ENCODE results near the gene DNAJB6. TPM values are rescaled to one million over a fixed set of nuclear protein-coding genes. Genes with fewer than 3 reads are reported as not detected.

DNAJB6 gene
- total RNA-seq, 4 donors from 2014 or later, result 152 to 230 (median 185) TPM

DNA sequence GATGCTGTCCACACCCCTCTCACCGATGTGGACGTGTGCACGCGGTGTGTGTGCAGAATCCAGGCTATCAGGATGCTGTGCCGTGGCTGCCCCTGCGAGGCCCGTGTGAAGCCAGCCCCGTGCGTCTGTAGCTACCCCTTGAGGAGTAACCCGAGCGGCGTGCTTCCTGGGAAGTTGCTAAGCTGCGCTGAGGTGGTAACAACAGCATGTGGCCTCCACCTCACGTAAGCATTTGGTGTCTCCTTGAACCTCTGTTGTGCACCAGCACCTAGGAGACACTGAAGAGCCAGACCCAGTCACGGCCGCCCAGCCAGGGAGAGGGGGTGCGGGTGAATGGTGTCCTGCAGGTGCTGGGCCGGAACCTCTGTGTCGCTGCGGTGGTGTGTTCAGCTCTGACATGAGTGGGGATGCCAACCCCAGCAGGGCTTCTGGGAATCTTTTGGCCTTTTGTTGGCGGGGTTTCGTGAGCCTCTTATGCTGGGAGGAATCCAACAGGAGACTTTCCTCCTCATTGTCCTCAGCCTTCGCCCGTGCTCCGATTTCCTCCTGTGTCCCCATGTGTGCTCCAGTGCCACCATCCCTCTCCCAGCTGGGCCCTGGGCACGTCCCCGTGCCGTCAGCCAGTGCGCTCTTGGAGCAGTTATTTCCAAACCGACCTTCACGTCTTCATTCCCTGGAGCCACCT is 60.4 kb downstream of the DNAJB6 start:
- 92% methylated on average over 30 of the region's 31 CpGs for WGBS
- TF ChIP-seq, protein P1, sequence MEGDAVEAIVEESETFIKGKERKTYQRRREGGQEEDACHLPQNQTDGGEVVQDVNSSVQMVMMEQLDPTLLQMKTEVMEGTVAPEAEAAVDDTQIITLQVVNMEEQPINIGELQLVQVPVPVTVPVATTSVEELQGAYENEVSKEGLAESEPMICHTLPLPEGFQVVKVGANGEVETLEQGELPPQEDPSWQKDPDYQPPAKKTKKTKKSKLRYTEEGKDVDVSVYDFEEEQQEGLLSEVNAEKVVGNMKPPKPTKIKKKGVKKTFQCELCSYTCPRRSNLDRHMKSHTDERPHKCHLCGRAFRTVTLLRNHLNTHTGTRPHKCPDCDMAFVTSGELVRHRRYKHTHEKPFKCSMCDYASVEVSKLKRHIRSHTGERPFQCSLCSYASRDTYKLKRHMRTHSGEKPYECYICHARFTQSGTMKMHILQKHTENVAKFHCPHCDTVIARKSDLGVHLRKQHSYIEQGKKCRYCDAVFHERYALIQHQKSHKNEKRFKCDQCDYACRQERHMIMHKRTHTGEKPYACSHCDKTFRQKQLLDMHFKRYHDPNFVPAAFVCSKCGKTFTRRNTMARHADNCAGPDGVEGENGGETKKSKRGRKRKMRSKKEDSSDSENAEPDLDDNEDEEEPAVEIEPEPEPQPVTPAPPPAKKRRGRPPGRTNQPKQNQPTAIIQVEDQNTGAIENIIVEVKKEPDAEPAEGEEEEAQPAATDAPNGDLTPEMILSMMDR (IDR thresholded peaks at IDR 0.05), result no peak
- no peak for TF ChIP-seq POLR2A (IDR thresholded peaks at IDR 0.05)
- no peak for TF ChIP-seq POLR2AphosphoS5 (IDR thresholded peaks at IDR 0.05)
- TF ChIP-seq EP300 (IDR thresholded peaks at IDR 0.05), result no peak
- no peak overlapping the region for H3K4me3 ChIP-seq
- H3K27ac ChIP-seq, result peak overlapping the region; percentile 44
- H3K27me3 ChIP-seq, result no peaks in the 10 kb centered on the region
- peaks cover 42% of the 10 kb centered on the region for H3K36me3 ChIP-seq
- no peak for DNase-seq (ENCODE audit: low spot score in 2 of 2)
- H3K4me1 ChIP-seq, result peaks cover 10% of the 10 kb centered on the region
- H3K9me3 ChIP-seq, result no peaks in the 10 kb centered on the region

DNA sequence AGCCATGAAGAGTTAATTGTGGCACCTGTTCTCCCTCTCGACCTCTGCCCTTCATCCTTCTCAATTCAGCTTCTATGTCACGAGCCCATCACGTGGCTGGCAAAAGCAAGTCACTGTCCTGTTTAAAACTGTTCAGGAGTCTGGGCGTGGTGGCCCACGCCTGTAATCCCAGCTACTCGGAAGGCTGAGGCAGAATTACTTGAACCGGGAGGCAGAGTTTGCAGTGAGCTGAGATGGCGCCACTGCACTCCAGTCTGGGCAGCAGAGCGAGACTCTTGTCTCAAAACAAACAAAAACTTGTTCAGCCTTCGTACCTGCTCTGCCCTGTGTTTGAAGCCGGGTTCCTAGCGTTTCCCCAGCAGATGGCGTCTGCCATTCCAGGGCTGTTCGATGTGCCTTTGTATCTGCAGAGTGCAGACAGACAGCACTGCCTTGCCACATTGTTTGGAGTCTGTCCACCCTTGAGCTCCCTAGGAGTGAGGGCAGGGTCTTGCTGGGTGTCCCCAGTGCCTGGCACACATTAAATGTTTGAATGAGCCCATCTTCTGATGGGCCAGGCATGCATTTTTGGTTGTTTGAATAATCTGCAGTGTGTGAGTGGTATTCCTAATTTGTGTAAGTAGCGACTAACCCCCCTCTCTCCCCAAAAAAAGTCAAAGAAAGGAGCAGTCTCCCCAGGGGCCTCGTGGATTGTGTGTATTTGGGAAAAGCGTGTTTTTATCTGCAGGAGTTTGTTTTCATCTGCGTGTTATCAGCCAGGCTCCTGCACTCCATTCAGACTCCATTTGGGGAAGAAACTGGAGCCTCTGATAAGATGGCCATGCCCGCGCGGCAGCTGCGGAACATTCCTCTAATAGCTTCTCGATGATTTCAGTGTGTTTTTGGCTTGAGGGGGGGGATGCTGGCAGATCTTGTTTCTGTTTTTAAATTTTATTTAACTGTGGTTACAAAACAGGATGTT is 61.2 kb downstream of the DNAJB6 start:
- Histone ChIP-seq H3K36me3 (peaks cover 35% of the 10 kb centered on the region), H3K4me1 (peaks cover 10% of the 10 kb centered on the region), H3K4me3 (no peak overlapping the region), H3K27ac (peak overlapping the region; percentile 44), H3K9me3 (no peaks in the 10 kb centered on the region), H3K27me3 (no peaks in the 10 kb centered on the region)
- WGBS, result 47% methylated on average over 23 of the region's 23 CpGs
- no peak for DNase-seq (ENCODE audit: low spot score in 2 of 2)
- TF ChIP-seq POLR2A (IDR thresholded peaks at IDR 0.05) (no peak), POLR2AphosphoS5 (IDR thresholded peaks at IDR 0.05) (no peak), EP300 (IDR thresholded peaks at IDR 0.05) (no peak)
- TF ChIP-seq, protein P1 (IDR thresholded peaks at IDR 0.05), result peak in 1 of 2 donors; percentile 35

DNA sequence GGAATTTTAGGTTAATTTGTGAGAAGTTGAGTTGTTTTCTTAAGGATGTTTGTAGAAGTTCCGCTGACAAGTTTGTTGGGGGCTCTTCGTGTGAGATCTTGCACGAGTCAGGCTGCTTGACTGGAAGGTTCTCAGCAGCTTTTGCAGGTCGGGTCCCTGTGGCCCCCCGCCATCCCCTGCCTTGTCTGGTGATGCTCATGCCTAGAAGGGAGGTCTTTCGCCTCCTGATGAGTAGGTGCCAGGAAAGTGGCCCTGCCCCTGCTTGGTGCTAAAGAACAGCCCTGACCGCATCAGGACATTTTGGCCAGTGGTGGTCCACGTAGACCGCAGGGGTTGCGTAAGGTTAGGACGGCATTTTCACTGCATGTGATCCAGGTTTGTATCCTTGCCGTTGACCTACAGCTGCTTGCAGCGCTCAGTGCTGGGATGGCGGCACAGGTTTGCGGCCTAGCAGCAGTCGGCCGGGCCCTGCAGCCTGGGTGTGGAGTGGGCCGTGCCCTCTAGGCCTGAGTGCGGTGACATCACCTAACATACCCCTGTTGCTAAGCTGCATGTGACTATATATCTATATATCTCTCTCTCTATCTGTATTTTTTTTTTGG is 62.4 kb downstream of the DNAJB6 start:
- H3K4me3 ChIP-seq, result no peak overlapping the region
- TF ChIP-seq, protein P1 (IDR thresholded peaks at IDR 0.05), result no peak
- TF ChIP-seq EP300 (IDR thresholded peaks at IDR 0.05), result no peak
- TF ChIP-seq POLR2AphosphoS5 (IDR thresholded peaks at IDR 0.05), result no peak
- no peak for TF ChIP-seq POLR2A (IDR thresholded peaks at IDR 0.05)
- peaks cover 33% of the 10 kb centered on the region for H3K36me3 ChIP-seq
- no peaks in the 10 kb centered on the region for H3K27me3 ChIP-seq
- H3K9me3 ChIP-seq, result no peaks in the 10 kb centered on the region
- 86% methylated on average over 19 of the region's 19 CpGs for WGBS
- DNase-seq (ENCODE audit: low spot score in 2 of 2), result no peak
- peaks cover 10% of the 10 kb centered on the region for H3K4me1 ChIP-seq
- no peak overlapping the region for H3K27ac ChIP-seq

DNA sequence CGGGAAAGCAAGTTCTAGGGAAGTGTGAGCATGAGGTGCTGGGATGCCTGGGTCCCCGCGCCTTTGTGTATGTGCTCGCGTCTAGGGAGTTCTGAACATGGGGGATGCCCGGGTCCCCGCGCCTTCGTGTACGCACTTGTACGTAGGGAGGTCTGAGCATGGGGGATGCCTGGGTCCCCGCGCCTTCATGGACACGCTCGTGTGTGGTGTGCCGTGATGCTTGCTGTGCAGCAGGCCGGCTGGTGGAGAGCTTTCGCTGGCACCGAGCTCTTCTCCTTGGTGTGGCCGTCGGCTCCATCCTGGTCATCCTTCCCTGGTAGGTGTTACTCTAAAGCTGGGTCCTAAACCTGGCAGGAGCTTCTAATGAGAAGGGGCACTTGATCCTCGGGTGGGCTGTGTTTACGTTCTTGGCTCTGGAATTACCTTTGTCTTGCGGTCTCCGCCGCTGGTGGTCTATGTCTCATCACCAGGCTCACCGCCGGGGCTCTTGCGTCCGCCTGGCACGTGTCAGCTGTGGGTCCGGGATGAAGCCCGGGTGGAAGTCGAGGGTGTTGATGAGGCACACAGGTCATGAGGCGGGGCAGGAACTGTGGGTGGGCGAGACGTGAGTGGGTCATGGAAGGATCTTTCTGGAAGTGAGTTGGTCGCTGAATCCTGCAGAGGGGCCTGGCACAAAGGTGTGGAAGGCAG is 63.5 kb downstream of the DNAJB6 start:
- WGBS, result 88% methylated on average over 38 of the region's 38 CpGs
- Histone ChIP-seq H3K36me3 (peaks cover 28% of the 10 kb centered on the region), H3K27ac (no peak overlapping the region), H3K9me3 (no peaks in the 10 kb centered on the region), H3K4me3 (no peak overlapping the region), H3K4me1 (peaks cover 19% of the 10 kb centered on the region), H3K27me3 (no peaks in the 10 kb centered on the region)
- TF ChIP-seq POLR2A (IDR thresholded peaks at IDR 0.05) (no peak), EP300 (IDR thresholded peaks at IDR 0.05) (no peak), POLR2AphosphoS5 (IDR thresholded peaks at IDR 0.05) (no peak)
- TF ChIP-seq, protein P1 (IDR thresholded peaks at IDR 0.05), result no peak
- peak in 1 of 2 donors; percentile 59 for DNase-seq (ENCODE audit: low spot score in 2 of 2)

Data from suprapubic skin (tissue), 4 donors.